IgD-negative memory B cell (primary cell): Measurements from ENCODE around the gene PHKB. TPM values are rescaled to one million over a fixed set of nuclear protein-coding genes. Genes with fewer than 3 reads are reported as not detected.
"Not testable (repeated sequence)": the region's sequence is repeated elsewhere in the genome, so short reads cannot be mapped to it uniquely, and the experiment has no call there.

ENCODE experiments used
- H3K27ac Mint-ChIP-seq, 3 donors: one replicate each; pipeline ENCODE4 v1.8.0; 2020 to 2022; ENCODE audit warnings: mild to moderate bottlenecking in 3 of 3, mixed read lengths in 3 of 3, moderate library complexity in 1 of 3
- H3K27me3 Mint-ChIP-seq: one replicate; pipeline ENCODE4 v1.8.0; 2021; ENCODE audit warnings: mixed read lengths
- H3K36me3 Mint-ChIP-seq: one replicate; pipeline ENCODE4 v1.8.0; 2020; ENCODE audit warnings: mild to moderate bottlenecking, mixed read lengths
- H3K4me1 Mint-ChIP-seq, 3 donors: one replicate each; pipeline ENCODE4 v1.8.0; 2020 to 2022; ENCODE audit warnings: mixed read lengths in 3 of 3, mild to moderate bottlenecking in 1 of 3
- H3K4me3 Mint-ChIP-seq, 4 donors: one replicate each; pipeline ENCODE4 v1.8.0; 2020 to 2022; ENCODE audit warnings: mild to moderate bottlenecking in 4 of 4, mixed read lengths in 4 of 4, moderate library complexity in 3 of 4
- H3K9me3 Mint-ChIP-seq, 3 donors: one replicate each; pipeline ENCODE4 v1.8.0; 2020 to 2021; ENCODE audit warnings: mixed read lengths in 3 of 3, mild to moderate bottlenecking in 1 of 3
- polyA plus RNA-seq: library from polyadenylated mRNA; unstranded; fragments of 300-500 nt; fragmentation: Illumina TruSeq; gene quantifications from one replicate; pipeline ENCODE4 v1.2.3, GENCODE V29; 2021

The PHKB gene
- polyA plus RNA-seq: 52.2 TPM

GRCh38 chr16:47460711-47461597, at the start of gene PHKB, which contains the start of gene ITFG1:
Gene PHKB (plus strand): TSS chr16:47461331. CDS start chr16:47461351, 20 bp downstream.
Gene ITFG1 (minus strand): TSS chr16:47461063. CDS start chr16:47461045, 18 bp downstream.
- Mint-ChIP-seq H3K27me3 (no peaks in the 10 kb centered on the region), H3K4me1 (peaks cover 42 to 69% (median 59%) of the 10 kb centered on the region in 3 donors), H3K36me3 (peaks cover 5% of the 10 kb centered on the region), H3K27ac (peak within 1 kb of the TSS; percentile 95 to 97 (median 96)), H3K9me3 (no peaks in the 10 kb centered on the region), H3K4me3 (peak within 1 kb of the TSS; percentile 96 to 100 (median 97))

- Mint-ChIP-seq H3K9me3 (peaks cover 0 to 1% (median 0%) of the 10 kb centered on the region in 3 donors), H3K27ac (no peak overlapping the region), H3K4me1 (peaks cover 0 to 16% (median 7%) of the 10 kb centered on the region in 3 donors), H3K4me3 (no peak overlapping the region), H3K36me3 (peaks cover 15% of the 10 kb centered on the region), H3K27me3 (no peaks in the 10 kb centered on the region)
These were observed 48.1 kb upstream of the PHKB start for GRCh38 chr16:47413041-47413440.

- Mint-ChIP-seq H3K4me3 (no peak overlapping the region), H3K9me3 (peaks cover 0 to 3% (median 0%) of the 10 kb centered on the region in 3 donors), H3K27ac (no peak overlapping the region), H3K27me3 (no peaks in the 10 kb centered on the region), H3K36me3 (peaks cover 16% of the 10 kb centered on the region), H3K4me1 (peaks cover 0 to 9% (median 6%) of the 10 kb centered on the region in 3 donors)
These were observed 44.3 kb upstream of the PHKB start for GRCh38 chr16:47416869-47417268.

DNA sequence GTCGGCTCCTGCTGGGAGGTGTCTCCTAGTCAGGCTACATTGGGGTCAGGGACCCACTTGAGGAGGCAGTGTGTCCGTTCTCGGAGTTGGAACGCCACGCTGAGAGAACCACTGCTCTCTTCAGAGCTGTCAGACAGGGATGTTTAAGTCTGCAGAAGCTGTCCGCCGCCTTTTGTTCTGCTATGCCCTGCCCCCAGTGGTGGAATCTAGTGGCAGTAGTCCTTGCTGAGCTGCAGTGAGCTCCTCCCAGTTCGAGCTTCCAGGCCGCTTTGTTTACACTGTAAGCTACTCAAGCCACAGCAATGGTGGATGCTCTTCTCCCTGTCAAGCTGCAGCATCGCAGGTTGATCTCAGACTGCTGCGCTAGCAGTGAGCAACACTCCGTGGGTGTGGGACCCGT, 36.3 kb upstream of the PHKB start:
- peak overlapping the region in 1 of 3 donors; percentile 46 for H3K27ac Mint-ChIP-seq
- peaks cover 16% of the 10 kb centered on the region for H3K36me3 Mint-ChIP-seq
- peaks cover 0 to 2% (median 2%) of the 10 kb centered on the region in 3 donors for H3K9me3 Mint-ChIP-seq
- no peaks in the 10 kb centered on the region for H3K27me3 Mint-ChIP-seq
- H3K4me3 Mint-ChIP-seq: no peak overlapping the region
- H3K4me1 Mint-ChIP-seq: no peaks in the 10 kb centered on the region

DNA sequence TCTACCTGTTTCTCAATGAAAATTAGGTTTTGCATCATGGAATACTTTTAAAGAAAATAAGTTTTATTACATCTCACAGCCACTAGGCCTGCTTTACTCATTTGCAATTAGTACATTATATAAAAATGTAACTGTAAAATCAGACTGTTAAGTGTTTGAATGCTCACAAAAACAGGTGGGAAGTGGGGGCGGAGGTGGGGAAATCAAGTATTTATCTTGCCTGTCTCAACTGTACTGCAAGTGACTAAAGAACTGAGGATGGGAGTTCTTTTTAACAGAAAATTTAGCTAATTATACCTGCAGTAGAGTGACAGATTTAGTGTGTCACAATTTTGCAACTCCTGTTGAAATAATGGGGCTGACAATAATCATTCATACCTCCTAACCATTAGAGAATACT, 34.3 kb upstream of the PHKB start:
- Mint-ChIP-seq H3K9me3 (peaks cover 0 to 2% (median 0%) of the 10 kb centered on the region in 3 donors), H3K4me1 (no peaks in the 10 kb centered on the region), H3K27ac (no peak overlapping the region), H3K4me3 (no peak overlapping the region), H3K36me3 (peaks cover 14% of the 10 kb centered on the region), H3K27me3 (no peaks in the 10 kb centered on the region)

DNA sequence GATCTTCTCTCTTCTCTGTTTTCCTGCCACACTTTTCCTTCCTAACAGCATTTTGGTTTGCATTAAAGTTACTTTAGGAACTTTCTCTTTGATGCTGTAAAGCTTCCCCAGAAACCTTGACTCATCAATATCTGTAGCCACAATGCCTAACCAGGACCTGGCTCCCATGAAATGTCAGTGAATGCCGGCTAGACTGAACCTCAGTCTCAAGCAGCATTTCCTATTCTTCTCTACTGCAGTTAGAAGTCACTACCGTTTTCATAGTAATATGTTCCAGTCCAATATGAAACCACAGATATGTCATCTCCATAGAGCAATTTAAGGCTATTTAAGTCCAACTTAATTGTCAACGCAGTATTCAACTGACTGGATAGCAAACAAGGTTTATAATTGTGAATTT, 29.2 kb upstream of the PHKB start:
- H3K27me3 Mint-ChIP-seq: no peaks in the 10 kb centered on the region
- no peak overlapping the region for H3K27ac Mint-ChIP-seq
- peaks cover 5% of the 10 kb centered on the region for H3K36me3 Mint-ChIP-seq
- H3K4me3 Mint-ChIP-seq: no peak overlapping the region
- no peaks in the 10 kb centered on the region for H3K9me3 Mint-ChIP-seq
- H3K4me1 Mint-ChIP-seq: peaks cover 4 to 12% (median 5%) of the 10 kb centered on the region in 3 donors

DNA sequence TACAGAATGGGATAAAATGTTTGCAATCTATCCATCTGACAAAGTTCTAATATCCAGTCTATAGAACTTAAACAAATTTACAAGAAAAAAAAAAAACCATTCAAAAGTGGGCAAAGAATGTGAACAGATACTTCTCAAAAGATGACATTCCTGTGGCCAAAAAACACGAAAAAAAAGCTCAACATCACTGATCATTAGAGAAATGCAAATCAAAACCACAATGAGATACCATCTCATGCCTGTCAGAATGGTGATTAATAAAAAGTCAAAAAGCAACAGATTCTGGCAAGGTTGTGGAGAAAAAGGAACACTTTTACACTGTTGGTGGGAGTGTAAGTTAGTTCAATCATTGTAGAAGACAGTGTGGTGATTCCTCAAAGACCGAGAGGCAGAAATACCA, 26.9 kb upstream of the PHKB start:
- H3K9me3 Mint-ChIP-seq, H3K4me3 Mint-ChIP-seq, H3K27me3 Mint-ChIP-seq, H3K27ac Mint-ChIP-seq: not testable (repeated sequence)
- Mint-ChIP-seq H3K36me3 (peaks cover 12% of the 10 kb centered on the region), H3K4me1 (peaks cover 5 to 18% (median 9%) of the 10 kb centered on the region in 3 donors)

DNA sequence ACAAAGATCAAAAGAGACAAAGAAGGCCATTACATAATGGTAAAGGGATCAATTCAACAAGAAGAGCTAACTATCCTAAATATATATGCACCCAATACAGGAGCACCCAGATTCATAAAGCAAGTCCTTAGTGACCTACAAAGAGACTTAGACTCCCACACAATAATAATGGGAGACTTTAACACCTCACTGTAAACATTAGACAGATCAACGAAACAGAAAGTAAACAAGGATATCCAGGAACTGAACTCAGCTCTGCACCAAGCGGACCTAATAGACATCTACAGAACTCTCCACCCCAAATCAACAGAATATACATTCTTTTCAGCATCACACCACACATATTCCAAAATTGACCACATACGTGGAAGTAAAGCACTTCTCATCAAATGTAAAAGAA, 21.1 kb upstream of the PHKB start:
- not testable (repeated sequence) for H3K27ac Mint-ChIP-seq, H3K9me3 Mint-ChIP-seq, H3K4me3 Mint-ChIP-seq, H3K27me3 Mint-ChIP-seq
- H3K4me1 Mint-ChIP-seq: peaks cover 8 to 16% (median 11%) of the 10 kb centered on the region in 3 donors
- peaks cover 35% of the 10 kb centered on the region for H3K36me3 Mint-ChIP-seq

GRCh38 chr16:47442884-47443283, 18.2 kb upstream of the PHKB start:
- not testable (repeated sequence) for H3K4me3 Mint-ChIP-seq, H3K9me3 Mint-ChIP-seq, H3K27ac Mint-ChIP-seq, H3K27me3 Mint-ChIP-seq
- Mint-ChIP-seq H3K4me1 (peaks cover 8 to 18% (median 11%) of the 10 kb centered on the region in 3 donors), H3K36me3 (peaks cover 35% of the 10 kb centered on the region)

GRCh38 chr16:47446431-47446830, 14.7 kb upstream of the PHKB start:
- H3K27ac Mint-ChIP-seq: no peak overlapping the region
- H3K36me3 Mint-ChIP-seq: peaks cover 28% of the 10 kb centered on the region
- peaks cover 0 to 16% (median 10%) of the 10 kb centered on the region in 3 donors for H3K4me1 Mint-ChIP-seq
- no peaks in the 10 kb centered on the region for H3K27me3 Mint-ChIP-seq
- no peak overlapping the region for H3K4me3 Mint-ChIP-seq
- H3K9me3 Mint-ChIP-seq: peaks cover 0 to 3% (median 3%) of the 10 kb centered on the region in 3 donors

DNA sequence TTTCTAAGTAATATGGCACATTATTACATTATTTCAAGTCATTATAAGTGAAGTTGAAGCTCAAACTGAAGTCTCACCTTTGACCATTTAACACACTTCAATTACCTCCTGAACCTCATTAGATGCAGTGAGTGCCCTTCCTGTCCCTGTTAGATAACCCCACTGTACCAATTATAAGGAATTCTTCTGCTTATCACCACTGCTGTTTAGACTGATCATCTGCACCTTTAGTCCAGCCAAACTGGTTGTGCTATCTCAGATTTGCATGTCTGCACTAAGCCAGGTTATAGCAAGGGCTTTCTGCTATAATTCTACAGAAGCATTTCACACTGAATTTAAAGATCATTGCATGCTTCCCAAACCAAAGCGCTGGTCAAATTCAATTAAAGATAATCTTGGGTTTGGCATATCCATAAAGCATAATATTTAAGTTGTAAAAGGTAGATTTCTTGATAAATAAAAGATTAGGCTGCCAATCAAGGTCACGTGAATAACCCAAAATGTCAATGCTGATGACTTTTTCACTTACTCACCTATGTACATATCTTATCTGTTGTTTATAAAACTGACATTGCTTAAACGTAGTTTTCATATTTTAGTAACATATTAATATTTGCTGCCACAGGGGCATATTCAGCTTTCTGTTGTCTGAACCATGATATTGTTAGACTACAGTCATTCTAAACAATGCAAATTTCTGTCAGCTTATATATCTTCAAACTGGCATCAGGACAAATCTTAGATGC, 12.1 kb upstream of the PHKB start:
- Mint-ChIP-seq H3K27ac (no peak overlapping the region), H3K36me3 (peaks cover 18% of the 10 kb centered on the region), H3K4me1 (peaks cover 0 to 13% (median 9%) of the 10 kb centered on the region in 3 donors), H3K27me3 (no peaks in the 10 kb centered on the region), H3K4me3 (no peak overlapping the region), H3K9me3 (no peaks in the 10 kb centered on the region)

DNA sequence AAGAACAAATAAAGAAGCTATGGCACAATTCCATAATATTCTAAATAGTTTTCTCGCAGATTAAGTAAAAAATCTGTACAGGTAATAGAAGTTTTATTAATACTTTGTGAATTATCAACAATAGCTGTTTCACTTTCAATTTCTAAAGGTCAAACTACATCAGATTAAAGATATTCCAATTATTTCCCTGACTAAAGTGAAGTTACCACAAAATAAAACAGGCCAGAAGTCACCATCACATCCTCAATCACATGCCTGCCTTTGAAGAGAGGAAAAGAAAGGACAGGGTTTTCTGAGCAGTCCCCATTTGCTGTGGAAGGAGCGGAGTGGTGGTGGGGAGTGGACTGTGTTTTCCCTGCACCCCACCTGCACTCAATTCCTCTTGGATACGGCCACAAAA, 11.3 kb upstream of the PHKB start:
- Mint-ChIP-seq H3K9me3 (no peaks in the 10 kb centered on the region), H3K27ac (no peak overlapping the region), H3K36me3 (peaks cover 17% of the 10 kb centered on the region), H3K4me3 (no peak overlapping the region), H3K4me1 (peaks cover 0 to 11% (median 7%) of the 10 kb centered on the region in 3 donors), H3K27me3 (no peaks in the 10 kb centered on the region)

- Mint-ChIP-seq H3K36me3 (peaks cover 11% of the 10 kb centered on the region), H3K4me1 (peaks cover 26 to 45% (median 38%) of the 10 kb centered on the region in 3 donors), H3K27me3 (no peaks in the 10 kb centered on the region), H3K4me3 (peak overlapping the region in 2 of 4 donors; percentile 12 to 75), H3K27ac (peak overlapping the region in 1 of 3 donors; percentile 58), H3K9me3 (no peaks in the 10 kb centered on the region)
These were observed 2.8 kb upstream of the PHKB start for GRCh38 chr16:47458331-47458730.

DNA sequence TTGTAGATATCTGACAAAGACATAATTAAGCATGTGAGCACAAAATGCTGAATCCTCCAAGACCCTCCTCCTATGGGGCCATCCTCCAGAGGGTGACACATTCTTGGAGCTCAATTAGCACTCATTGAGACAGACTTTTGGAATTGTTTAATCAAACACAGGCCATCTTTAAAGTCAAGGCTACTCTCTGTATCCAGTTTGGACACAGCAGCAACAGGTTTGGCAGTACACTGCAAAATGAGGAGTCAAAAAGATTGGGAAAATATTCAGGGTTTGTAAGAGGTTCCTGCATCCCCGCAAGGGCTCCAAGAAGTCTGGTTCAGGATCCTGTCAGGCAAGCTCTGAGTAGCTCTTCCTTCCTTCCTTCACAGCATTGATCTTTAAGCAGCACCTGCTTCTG, 1.5 kb upstream of the PHKB start:
- peak overlapping the region; percentile 96 to 100 (median 97) for H3K4me3 Mint-ChIP-seq
- peaks cover 36 to 57% (median 50%) of the 10 kb centered on the region in 3 donors for H3K4me1 Mint-ChIP-seq
- no peaks in the 10 kb centered on the region for H3K9me3 Mint-ChIP-seq
- peaks cover 8% of the 10 kb centered on the region for H3K36me3 Mint-ChIP-seq
- H3K27ac Mint-ChIP-seq: peak overlapping the region; percentile 95 to 97 (median 96)
- H3K27me3 Mint-ChIP-seq: no peaks in the 10 kb centered on the region

DNA sequence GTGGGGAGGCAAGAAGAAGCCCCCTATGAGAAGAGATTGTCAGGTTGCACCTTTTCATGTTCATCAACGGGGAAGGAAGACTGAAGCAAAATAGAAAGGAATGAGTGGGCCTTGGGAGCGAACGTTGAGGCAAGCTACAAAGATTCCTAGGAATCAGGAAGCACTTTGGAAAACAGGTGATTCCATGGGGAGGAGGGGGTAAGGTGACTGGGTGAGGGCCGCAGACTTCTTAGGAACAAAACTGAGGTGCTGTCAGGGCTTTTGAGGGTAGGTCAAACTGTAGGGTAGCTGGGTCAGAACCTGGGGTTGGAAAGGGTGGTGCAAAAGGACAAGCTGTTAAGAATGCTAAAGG, 796 bp upstream of the PHKB start:
- H3K27ac Mint-ChIP-seq: peak overlapping the region; percentile 95 to 97 (median 96)
- peak overlapping the region; percentile 96 to 100 (median 97) for H3K4me3 Mint-ChIP-seq
- no peaks in the 10 kb centered on the region for H3K27me3 Mint-ChIP-seq
- no peaks in the 10 kb centered on the region for H3K9me3 Mint-ChIP-seq
- peaks cover 36 to 63% (median 55%) of the 10 kb centered on the region in 3 donors for H3K4me1 Mint-ChIP-seq
- H3K36me3 Mint-ChIP-seq: peaks cover 5% of the 10 kb centered on the region
